GM03348 (cell line): ENCODE results near the gene PDSS2.
A peak's percentile ranks its signal among the peaks of the same experiment; 100 is the strongest.
"Not testable (repeated sequence)": the region's sequence is repeated elsewhere in the genome, so short reads cannot be mapped to it uniquely, and the experiment has no call there.

Experiments used
- DNase-seq: peaks from one replicate; pipeline ENCODE4 v3.0.0; 2012; ENCODE audit warnings: low spot score

PDSS2 gene

GRCh38 chr6:107416145-107416544, 43.2 kb downstream of the PDSS2 start:
- DNase-seq, result no peak

DNA sequence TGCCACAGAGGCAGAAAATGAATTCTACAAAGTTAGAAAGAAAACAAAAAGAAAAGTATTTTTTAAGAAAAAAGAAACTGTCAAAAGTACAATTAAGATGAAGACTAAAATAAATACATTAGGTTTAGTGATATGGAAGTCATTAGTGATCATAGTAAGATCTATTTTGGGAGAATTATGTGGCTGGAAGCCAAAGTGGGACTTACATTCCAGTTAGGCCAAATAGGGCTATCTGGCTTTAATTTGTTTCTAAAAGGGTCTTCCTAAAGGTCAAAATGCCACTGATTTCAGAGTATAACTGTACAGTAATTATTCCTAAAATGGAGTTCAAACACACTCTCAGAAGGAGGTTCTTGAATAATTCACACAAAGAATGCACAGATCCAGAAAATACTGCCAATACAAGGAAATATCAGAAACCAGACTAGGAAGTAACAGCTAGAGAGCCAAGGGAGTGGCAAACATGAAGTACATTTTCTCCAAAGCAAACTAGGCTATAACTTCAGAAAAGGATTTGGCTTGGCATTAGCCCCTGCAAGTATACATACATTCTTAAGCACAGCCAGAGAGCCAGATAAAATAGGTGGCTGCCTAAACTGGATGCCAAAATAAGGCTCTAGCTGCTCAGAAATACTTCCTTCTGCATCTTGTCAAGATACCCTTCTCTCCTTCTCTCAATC, 45.3 kb downstream of the PDSS2 start:
- DNase-seq, result no peak

DNA sequence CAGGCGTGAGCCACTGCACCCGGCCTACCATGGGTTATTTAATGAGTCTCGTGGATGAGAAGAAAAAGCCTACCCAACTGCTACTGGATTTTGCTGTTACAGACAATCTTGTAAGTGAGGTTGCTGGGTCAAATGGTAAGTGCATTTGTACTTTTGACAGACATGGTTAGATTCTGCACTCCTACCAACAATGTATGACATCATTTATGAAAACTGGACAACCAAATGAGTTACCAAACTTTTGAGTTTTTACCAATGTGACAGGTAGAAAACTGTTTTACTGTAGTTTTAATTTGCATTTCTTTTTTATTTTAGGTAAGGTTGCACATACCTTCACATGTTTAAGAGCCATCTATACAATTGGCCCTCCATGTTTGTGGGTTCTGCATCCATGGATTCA, 48.2 kb downstream of the PDSS2 start:
- DNase-seq, result no peak

- no peak for DNase-seq
Measured at GRCh38 chr6:107409942-107410341, 49.4 kb downstream of the PDSS2 start.

- DNase-seq, result no peak
Measured at GRCh38 chr6:107408714-107409113, 50.6 kb downstream of the PDSS2 start.

DNA sequence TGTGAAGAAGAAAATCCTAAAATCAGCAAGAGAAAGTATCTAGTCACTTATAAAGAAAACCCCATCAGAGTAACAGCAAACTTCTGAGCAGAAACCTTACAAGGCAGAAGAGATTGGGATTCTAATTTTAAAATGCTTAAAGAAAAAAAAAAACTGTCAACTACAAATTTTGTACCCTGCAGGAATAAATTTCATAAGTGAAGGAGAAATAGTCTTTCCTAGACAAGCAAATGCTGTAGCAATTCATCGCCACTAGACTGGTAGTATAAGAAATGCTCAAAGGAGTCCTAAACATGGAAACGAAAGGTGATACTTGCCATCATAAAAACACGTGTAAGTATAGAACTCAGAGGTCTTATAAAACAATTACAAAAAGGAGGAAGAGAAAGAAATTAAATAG, 54.4 kb downstream of the PDSS2 start:
- no peak for DNase-seq

- DNase-seq, result no peak
Measured at GRCh38 chr6:107402533-107402932, 56.8 kb downstream of the PDSS2 start.

DNA sequence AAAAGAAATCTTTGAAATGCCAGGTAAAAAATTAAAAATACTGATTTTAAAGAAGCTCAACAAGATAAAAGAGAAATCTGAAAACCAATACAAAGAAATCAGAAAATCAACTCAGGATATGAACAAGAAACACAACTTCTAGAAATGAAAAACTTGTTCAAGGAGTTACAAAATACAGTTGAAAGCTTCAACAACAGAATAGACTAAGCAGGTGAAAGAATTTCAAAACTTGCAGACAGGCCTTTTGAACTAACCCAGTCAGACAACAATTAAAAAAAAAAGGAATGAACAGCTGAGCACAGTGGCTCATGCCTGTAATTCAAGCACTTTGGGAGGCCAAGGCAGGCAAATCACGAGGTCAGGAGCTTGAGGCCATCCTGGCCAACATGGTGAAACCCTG, 57.8 kb downstream of the PDSS2 start:
- no peak for DNase-seq

GRCh38 chr6:107400616-107401147, 58.7 kb downstream of the PDSS2 start:
- no peak for DNase-seq

GRCh38 chr6:107399935-107400334, 59.4 kb downstream of the PDSS2 start:
- no peak for DNase-seq

DNA sequence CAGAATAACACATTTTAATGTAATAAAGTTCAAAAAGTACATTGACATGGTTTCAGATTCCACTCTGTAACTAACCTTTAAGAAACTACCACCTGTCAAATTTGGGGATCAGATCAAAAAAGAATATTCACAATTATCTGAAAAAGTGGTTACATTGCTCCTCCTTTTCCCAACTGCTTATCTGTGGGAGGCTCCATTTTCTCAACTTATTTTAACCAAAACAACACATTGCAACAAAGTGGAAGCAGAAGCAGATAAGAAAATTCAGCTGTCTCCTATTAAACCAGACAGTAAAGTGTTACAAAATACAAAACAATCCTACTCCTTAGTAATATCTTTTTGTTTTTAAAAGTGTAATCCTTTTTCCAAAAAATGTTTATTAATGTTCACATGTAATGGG, 61.4 kb downstream of the PDSS2 start:
- DNase-seq, result no peak

- no peak for DNase-seq
Measured at GRCh38 chr6:107396211-107396610, 63.2 kb downstream of the PDSS2 start.

- DNase-seq, result no peak
Measured at GRCh38 chr6:107392069-107392468, 67.3 kb downstream of the PDSS2 start.

DNA sequence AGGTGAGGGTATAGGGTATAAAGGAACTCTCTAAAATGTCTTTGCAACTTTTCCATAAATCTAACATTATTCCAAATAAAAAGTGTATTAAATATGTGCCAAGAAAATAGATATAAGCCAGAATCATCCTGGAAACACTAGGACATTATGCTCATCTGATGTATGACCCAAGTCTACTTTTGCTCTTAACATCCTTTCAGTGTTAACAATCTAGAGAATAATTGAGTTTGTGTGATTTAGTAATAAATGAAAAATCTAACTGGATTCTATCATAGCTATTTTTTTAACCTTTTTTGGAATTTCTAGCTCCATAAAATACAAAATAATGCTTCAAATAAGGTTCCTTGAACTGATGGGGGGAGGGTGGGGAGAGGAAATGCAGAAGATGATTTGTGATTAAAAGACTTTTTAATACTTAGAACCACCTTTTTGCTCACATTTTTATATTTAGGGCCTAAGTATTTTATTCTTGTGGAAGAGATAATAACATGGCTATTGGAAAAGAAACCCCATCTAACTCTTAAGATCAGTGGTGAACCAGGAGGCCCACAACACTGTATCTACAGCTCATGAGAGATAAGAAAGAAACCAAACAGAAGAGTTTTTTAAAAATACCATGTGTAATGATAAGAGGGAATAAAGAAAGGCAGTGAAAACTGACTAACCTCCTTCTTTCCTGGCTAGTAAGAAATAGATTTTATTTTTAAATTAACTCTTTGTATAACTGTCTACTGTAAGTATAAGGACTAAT, 68.5 kb downstream of the PDSS2 start:
- no peak for DNase-seq

GRCh38 chr6:107390056-107390455, 69.3 kb downstream of the PDSS2 start:
- DNase-seq, result no peak

DNA sequence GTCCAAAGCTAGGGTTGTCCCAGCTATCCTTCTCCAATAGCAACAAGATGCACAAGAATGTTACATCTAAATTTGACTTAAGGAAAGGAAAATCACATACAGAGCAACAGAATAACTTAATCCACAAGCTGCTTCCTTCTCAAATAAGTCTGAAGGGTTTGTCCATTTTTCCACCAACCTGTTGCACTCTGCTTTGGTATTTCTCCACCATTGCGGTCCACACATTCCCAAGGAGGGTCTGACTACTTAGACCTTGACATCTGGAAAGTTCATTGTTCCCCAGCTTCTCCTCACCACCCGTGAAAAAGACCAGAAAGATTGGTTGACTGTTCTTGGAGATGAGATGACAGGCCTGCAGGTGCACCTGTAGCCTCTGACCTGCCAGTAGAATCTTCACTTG, 72.5 kb downstream of the PDSS2 start:
- DNase-seq, result no peak

- DNase-seq, result no peak
Measured at GRCh38 chr6:107386340-107386739, 73.0 kb downstream of the PDSS2 start.

DNA sequence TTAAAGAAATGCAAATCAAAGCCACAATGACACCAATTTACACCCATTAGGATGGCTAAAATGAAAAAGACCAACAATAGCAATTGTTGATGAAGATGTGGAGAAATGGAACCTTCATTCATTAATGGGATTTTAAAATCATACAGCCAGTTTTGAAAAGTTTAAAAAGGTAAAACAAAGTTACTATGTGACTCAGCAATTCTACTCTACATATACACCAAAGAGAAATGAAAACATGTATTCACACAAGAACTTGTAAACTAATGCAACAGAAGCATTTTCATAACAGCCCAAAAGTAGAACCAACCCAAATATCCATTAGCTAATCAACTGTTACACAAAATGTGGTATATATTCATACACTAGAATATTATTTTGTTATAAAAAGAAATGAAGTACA, 75.7 kb downstream of the PDSS2 start:
- no peak for DNase-seq

GRCh38 chr6:107374264-107374663, 85.1 kb downstream of the PDSS2 start:
- no peak for DNase-seq

- DNase-seq, result no peak
Measured at GRCh38 chr6:107369493-107369892, 89.9 kb downstream of the PDSS2 start.

DNA sequence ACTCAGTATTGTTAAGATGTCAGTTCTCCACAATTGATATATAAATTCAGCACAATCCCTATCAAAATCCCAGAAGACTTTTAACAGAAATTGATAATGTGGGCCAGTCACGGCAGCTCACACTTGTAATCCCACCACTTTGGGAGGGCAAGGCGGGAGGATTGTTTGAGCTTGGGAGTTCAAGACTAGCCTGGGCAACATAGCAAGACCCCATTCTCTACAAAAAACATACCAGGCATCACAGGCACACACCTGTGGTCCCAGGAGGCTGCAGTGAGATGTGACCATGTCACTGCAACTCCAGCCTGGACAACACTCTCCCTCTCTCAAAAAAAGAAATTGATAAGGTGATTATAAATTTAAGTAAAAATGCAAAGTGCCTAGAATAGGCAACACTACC, 90.9 kb downstream of the PDSS2 start:
- no peak for DNase-seq

DNA sequence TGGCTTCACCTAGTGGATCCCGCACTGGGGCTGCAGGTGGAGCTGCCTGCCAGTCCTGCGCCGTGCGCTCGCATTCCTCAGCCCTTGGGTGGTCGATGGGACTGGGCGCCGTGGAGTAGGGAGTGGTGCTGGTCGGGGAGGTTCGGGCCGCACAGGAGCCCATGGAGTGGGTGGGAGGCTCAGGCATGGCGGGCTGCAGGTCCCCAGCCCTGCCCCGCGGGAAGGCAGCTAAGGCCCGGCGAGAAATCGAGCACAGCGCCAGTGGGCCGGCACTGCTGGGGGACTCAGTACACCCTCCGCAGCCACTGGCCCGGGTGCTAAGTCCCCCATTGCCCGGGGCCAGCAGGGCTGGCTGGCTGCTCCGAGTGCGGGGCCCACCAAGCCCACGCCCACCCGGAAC, 95.2 kb downstream of the PDSS2 start:
- DNase-seq, result not testable (repeated sequence)

DNA sequence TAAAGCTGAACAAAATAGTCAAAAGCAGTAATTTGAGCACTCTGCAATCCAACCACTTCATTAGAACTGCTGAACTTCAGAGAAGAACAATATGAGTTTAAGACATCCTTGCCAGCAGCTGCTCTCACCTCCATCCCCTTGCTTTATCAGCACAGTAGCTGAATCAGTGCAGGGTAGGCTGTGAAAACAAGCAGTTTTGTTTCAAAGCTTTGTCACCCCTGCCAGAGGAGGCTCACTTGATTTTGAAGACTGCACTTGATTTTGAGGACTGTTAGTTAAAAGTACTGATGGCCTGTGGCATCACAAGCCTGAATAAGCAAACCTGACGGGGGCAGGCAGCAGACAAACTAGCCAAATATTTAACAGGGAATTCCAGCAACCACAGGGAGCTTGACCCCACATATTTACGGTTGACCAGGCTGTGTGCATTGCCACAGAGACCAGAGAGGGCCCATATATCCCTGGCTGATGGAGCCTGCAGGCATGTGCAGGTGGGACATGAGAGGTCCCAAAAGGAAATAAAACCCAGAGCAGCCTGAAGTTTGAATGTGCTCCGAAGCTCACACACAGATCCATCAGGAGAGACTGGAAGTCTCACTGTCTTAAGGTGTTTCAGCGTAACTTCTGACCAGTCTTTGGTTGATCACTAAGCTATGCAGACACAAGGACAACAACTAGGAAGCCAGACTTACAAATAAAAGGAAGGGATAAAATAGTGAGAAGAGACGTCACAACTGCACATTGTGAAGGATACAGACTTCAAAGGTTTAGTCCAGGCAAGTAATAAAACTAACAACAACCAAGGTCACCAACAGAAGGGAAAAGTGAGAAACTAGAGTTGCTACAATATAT, 97.4 kb downstream of the PDSS2 start:
- DNase-seq, result peak; percentile 39
